Stimulated activated CD4-positive, alpha-beta T cell treated with anti-CD3 and anti-CD28 coated beads, Interleukin-1b, Interleukin-23, amount 100 ng/mL, for 4 hours (primary cell): ENCODE results near the gene RNF112.
"Not testable (repeated sequence)": the region's sequence is repeated elsewhere in the genome, so short reads cannot be mapped to it uniquely, and the experiment has no call there.

Experiments used
- DNase-seq, 2 donors: peaks; one replicate each; pipeline ENCODE4 v3.0.0-alpha.2; 2020; ENCODE audit warnings: low read depth in 2 of 2

The RNF112 gene

DNA sequence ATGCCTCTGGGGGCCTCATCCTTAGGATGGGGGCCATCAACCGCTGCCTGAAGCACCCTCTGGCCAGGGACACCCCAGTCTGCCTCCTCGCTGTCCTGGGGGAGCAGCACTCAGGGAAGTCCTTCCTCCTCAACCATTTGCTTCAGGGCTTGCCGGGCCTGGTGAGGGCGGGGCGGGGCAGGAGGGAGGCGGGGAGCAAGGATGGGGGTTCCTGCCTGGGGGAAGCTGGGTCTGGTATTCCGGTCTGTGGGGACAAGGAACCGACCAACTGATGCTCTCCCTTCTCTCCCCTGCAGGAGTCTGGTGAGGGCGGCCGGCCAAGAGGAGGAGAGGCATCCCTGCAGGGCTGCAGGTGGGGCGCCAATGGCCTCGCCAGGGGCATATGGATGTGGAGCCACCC is 2.0 kb downstream of the RNF112 start:
- no peak for DNase-seq

GRCh38 chr17:19413761-19414160 is 2.7 kb downstream of the RNF112 start:
- DNase-seq: no peak

GRCh38 chr17:19414396-19415280 is 3.6 kb downstream of the RNF112 start:
- DNase-seq: no peak

GRCh38 chr17:19415311-19415710 is 4.3 kb downstream of the RNF112 start:
- DNase-seq: no peak

GRCh38 chr17:19415806-19416775 is 5.1 kb downstream of the RNF112 start:
- no peak for DNase-seq

DNA sequence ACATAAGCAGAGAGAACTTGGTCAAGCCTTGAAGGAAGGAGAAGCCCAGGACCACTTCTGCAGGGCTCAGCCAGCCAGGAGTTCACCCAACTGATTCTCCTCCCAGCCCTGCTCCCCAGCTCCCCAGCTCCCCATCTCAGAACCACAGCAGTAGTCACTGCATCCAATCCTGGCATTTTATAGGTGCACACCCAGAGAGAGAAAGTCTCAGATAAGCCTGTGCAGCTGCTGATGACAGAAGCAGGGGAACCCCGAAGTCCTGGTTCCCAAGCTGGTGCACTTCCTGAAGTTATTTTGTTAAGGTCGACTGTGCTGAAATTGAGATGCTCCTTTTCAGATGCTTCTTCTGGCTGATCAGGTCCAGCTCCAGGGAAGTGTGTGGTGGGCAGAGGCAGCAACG is 6.6 kb downstream of the RNF112 start:
- no peak for DNase-seq

GRCh38 chr17:19418251-19418992 is 7.4 kb downstream of the RNF112 start:
- no peak for DNase-seq

GRCh38 chr17:19421219-19421618 is 10.2 kb downstream of the RNF112 start:
- no peak for DNase-seq

GRCh38 chr17:19421926-19422325 is 10.9 kb downstream of the RNF112 start:
- DNase-seq: no peak

DNA sequence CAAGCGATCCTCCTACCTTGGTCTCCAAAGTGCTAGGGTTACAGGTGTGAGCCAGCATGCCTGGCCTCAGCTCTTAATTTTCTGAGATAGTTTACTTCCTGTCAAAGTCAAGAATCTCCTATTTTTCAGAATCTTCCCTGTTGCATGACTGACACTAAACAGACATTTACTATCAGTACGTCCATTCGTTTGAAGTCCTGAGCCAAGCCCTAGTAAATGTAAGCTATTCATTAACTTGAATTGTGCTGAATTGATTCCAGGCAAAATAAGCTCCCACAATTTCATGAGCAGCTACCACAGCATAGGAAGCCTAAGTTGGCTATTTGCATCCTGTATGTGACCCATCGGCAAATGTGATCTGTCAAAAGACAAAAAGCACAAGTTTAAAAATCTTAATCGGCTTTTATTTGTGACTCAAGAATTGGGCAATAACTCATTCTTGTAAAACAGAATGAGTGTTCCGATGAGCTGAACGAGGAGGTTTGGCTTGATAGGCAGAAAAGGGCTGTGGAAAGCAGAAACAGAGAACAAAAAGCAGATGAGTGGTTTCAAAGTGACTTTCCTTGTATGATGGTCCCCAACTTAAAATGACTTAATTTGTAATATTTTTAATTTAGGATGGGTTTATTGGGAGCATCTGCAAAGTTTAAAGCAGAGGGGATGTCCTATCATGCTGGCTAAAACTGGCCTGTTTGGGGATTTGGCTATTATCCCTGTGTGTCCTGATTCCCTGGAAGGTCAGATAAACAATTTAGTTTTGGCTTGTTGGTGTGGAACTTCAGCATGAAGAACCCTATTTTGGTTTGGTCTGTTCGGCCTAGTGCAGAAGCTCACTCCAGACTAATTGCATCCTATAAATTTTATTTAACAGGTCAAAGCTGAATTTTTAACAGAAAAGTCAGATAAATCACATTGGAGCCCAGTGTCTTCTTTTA is 14.2 kb downstream of the RNF112 start:
- no peak for DNase-seq

GRCh38 chr17:19426631-19427030 is 15.6 kb downstream of the RNF112 start:
- DNase-seq: no peak

- DNase-seq: no peak
Observed at GRCh38 chr17:19431691-19432090, 20.7 kb downstream of the RNF112 start.

DNA sequence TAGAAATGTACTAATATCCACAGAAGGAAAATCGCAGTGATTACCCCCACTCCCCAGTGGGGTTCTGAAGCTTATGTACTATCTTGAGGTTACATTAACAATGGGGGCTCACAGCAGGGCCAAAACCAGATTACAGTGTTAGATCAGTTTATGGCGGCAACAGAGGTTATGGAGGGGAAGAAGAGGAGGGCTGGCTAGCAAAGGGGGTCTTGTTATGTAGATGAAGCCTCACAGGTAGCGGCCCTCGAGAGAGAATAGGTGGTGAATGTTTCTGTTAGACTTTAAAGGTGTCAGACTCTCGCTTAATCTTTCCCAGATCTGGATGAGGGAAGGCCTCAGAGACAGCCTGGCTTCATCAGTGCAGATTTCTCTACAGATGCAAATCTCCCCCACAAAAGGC is 22.2 kb downstream of the RNF112 start:
- no peak for DNase-seq

- no peak for DNase-seq
Observed at GRCh38 chr17:19433727-19434340, 22.8 kb downstream of the RNF112 start.

DNA sequence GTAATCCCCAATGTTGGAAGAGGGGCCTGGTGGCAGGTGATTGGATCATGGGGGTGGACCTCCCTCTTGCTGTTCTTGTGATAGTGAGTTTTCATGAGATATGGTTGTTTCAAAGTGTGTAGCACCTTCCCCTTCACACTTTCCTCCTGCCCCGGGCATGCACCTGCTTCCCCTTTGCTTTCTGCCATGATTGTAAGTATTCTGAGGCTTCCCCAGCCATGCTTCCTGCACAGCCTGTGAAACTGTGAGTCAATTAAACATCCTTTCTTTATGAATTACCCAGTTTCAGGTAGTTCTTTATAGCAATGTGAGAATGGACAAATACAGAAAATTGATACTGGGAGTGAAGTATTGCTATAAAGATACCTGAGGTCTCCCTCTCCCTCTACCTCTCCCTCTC is 29.4 kb downstream of the RNF112 start:
- DNase-seq: no peak

DNA sequence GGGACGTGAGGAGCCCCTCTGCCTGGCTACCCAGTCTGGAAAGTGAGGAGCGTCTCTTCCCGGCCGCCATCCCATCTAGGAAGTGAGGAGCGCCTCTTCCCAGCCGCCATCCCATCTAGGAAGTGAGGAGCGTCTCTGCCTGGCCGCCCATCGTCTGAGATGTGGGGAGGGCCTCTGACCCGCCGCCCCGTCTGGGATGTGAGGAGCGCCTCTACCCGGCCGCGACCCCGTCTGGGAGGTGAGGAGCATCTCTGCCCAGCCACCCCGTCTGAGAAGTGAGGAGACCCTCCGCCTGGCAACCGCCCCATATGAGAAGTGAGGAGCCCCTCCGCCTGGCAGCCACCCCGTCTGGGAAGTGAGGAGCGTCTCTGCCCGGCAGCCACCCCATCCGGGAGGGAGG is 30.3 kb downstream of the RNF112 start:
- not testable (repeated sequence) for DNase-seq

DNA sequence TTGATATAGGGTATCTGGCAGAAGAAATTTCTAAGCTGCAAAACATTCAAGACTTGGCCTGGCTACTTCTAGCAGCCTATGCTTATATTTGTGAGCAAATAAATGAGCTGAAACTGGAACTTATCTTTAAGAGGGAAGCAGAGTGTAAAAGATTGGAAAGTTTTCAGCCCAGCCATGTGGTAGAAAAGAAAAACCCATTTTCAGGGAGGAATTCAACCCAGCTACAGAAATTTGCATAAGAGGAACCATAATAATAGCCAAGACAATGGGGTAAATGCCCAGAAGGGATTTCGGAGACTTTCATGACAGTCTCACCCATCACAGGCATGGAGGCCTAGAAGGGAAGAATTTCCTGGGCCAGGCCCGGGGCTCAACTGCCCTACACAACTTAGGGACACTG is 31.7 kb downstream of the RNF112 start:
- DNase-seq: no peak

DNA sequence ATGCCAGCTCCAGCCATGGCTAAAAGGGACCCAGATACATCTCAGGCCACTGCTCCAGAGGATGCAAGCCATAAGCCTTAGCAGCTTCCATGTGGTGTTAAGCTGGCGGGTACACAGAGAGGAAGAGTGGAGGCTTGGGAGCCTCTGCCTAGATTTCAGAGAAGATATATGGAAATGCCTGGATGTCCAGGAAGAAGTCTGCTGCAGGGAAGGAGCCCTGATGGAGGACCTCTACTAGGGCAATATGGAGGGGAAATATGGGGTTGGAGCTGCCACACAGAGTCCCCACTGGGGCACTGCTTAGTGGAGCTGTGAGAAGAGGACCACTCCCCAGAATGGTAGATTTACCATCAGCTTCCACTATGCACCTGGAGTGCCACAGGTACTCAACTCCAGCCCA is 32.1 kb downstream of the RNF112 start:
- no peak for DNase-seq

DNA sequence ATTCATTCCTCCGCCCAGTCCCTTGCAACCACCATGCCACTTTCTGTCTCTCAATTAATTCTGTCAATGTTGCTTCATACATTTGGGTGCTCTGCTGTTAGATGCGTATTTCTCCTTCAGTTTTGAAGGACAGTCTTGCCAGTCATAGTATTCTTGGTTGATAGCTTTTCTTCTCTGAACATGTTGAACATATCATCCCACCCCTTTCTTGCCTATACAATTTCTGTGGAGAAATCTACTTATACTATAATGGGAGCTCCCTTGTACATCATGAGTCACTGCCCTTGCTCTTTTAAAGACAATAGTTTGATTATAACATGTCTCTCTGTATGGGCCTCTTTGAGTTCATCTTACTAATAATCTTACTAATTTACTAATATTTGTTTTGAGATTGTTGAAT is 34.1 kb downstream of the RNF112 start:
- no peak for DNase-seq

- DNase-seq: not testable (repeated sequence)
Observed at GRCh38 chr17:19446577-19446976, 35.5 kb downstream of the RNF112 start.
